HG03378 (cell line): ENCODE data around the gene FAM114A1.

Experiments
- ATAC-seq: cut with Tn5 transposase; IDR thresholded peaks from one replicate; pipeline ENCODE4 v1.9.1; 2021; ENCODE audit warnings: mild to moderate bottlenecking, moderate library complexity; ENCODE audit not compliant: unreplicated experiment

Gene FAM114A1

DNA sequence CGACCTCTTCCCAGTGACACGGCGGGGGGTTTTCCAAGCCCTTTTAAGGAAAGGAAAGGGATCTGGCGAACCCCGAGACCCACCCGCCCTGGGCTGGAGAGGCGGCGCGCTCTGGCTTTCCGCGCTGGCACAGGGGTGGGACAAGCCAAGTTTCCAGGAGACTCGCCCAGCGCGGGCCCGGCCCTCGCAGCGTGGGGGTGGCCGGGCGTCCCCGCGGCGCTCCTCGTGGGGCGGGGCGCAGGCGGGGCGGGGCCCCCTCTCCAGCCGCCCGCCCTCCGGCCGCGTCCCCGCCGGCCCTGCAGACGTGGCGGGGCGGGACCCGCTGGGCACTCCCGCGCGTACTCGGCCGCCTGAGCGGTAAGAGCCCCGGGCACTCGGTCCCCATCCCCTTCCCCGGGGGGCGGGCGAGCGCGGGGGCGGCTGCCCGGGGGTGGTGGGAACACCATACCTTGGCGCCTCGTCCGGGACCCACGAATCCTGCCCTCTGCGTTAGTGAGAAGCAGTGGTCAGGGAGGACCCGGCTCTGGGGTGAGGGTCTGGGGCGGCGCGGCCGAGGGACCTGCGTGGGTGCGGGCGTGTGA is at the start of gene FAM114A1:
Gene FAM114A1 (plus strand): TSS at position 329 of the 581 bp plus-strand sequence. CDS start 10,273 bp downstream, outside the sequence.
- ATAC-seq, result no peak

DNA sequence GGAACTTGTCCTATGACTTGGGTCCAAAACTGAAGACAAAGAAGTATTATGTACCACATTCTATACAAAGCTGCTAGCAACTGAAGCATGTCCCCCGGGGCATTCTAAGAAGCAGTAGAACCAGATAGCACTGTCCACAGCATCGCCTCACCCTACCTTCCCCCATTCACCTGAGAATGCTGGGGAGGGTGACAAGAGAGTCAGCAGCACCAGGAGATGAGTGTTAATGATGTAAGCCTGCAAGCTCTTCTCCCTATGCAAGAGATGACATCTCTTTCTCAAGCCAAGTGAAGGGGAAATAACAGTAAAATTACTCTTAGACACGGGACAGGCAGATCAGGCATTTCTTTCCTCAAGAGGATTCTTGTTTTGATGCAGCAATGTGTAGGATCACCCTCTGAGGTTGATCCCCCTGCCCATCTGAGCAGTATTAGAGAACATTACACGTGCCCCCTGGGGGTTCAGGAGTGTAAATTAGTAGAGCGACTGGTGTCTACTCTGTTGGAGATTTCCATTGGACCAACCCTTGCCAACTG is 49.1 kb upstream of the FAM114A1 start:
- ATAC-seq, result peak; percentile 46

DNA sequence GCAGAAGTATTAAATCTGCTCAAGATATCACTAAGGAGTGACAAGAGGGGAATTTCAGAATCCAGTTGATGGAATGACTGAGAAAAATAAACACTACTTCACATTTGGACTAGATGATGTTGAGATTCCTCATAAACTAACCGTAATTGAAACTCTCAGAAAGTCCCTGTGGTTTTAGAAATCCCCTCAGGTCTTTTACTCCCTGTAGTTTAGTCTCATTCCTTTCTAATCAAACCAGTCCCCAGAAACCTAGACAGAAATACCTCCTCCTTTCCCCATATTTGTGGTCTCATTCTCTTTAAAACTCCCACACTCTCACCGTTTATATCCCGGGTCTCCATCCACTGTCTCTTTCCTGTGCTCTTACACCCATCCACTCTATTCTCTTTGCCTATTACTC is 48.0 kb upstream of the FAM114A1 start:
- ATAC-seq, result no peak

- peak; percentile 54 for ATAC-seq
Measured at GRCh38 chr4:38820329-38821061, 47.1 kb upstream of the FAM114A1 start.

GRCh38 chr4:38821739-38822138 is 45.9 kb upstream of the FAM114A1 start:
- ATAC-seq, result no peak

DNA sequence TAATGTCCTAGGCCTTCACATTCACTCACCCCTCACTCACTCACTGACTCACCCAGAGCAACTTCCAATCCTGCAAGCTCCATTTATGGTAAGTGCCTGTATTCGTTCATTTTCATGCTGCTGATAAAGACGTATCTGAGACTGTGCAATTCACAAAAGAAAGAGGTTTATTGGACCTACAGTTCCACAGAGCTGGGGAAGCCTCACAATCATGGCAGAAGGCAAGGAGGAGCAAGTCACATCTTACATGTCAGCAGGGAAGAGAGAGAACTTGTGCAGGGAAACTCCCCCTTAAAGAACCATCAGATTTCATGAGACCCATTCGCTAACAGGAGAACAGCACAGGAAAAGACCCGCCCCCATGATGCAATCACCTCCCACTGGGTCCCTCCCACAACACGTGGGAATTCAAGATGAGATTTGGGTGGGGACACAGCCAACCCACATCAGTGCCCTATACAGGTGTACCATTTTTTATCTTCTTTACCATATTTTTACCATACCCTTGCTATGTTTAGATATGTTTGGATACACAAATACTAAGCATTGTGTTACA is 44.8 kb upstream of the FAM114A1 start:
- ATAC-seq, result no peak

DNA sequence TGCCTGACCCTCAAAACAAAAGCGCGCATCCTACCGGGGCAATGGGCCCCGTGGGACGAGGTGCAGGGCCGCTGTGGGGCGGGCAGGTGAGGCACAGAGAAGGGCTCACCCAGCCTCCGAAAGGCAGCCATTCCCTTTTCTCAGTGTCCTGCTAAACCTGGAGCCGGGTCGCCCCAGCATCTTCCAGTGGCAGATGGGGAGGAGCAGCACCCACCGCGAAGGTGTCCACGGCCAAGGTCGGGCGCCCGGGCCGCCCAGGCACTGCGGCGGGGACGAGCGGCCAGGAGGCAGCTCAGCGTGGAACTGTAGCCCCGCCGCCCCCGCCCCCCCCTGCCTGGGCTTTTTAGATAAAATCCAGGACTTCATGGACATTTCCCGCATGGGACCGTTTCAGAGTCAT is 43.8 kb upstream of the FAM114A1 start:
- ATAC-seq, result no peak

DNA sequence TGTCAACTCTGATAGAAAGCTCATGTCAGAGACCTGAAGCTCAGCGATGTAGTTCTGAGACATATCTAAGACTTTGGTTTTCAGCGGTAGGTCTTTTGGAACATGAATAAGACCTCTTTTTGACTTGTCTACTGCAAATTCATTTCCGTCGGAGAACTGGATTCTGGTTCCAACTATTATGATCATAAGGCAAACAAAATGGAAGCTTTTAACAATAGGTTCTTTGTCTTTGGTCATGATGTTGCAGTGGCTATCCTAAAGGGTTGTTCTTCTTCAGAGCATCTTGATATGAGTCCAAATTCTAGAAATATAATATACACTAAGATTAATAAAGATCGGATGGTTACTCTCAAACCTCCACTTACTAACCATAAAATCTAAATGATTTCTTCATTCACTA is 38.4 kb upstream of the FAM114A1 start:
- ATAC-seq, result no peak

DNA sequence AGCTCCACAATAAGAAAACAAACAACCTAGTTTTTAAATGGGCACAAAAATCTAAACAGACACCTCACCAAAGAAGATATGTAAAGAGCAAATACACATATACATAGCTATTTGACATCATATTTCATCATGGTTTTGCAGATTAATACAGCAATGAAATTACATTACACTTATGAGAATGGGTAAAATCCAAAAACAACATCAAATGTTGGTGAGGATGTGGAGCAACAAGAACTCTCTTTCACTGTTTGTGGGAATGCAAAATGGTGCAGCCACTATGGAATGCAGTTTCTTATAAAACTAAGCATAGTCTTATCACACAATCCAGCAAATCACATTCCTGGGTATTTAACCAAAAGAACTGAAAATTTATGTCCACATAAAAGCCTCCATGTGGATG is 36.0 kb upstream of the FAM114A1 start:
- ATAC-seq, result no peak

GRCh38 chr4:38832206-38832605 is 35.4 kb upstream of the FAM114A1 start:
- no peak for ATAC-seq

- ATAC-seq, result no peak
Measured at GRCh38 chr4:38832624-38833528, 34.7 kb upstream of the FAM114A1 start.

DNA sequence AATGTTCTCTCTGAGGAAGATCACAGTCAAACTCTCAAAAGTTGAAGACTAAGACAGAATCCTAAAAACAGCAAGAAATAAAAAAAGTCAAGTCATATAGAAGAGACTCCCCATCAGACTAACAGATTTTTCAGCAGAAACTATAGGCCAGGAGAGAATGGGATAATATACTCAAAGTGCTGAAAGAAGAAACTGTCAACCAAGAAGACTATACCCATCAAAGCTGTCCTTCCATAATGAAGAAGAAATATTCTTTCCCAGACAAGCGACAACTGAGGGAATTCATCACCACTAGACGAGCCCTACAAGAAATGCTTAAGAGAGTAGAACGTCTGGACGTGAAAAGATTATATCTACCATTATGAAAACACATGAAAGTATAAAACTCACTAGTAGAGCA is 33.0 kb upstream of the FAM114A1 start:
- no peak for ATAC-seq

GRCh38 chr4:38837334-38837733 is 30.3 kb upstream of the FAM114A1 start:
- ATAC-seq, result no peak

GRCh38 chr4:38837849-38838248 is 29.8 kb upstream of the FAM114A1 start:
- ATAC-seq, result no peak

GRCh38 chr4:38842994-38843393 is 24.6 kb upstream of the FAM114A1 start:
- no peak for ATAC-seq

DNA sequence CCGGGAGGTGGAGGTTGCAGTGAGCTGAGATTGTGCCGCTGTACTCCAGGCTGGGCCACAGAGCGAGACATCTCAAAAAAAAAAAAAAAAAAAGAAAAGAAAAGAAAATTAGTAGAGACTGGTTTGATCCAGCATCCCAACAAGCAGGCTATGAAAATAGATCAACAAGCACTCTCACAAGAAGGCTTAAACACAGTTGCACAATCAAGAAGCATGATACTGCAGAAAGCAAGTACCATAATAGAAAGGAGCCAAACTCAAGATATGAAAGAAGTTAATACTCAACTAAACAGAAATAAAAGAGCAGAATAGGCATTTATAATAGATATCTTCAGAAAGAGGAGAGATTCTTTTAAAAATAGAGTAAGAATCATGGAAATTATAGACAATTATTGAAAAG is 21.6 kb upstream of the FAM114A1 start:
- ATAC-seq, result no peak

GRCh38 chr4:38855466-38855865 is 12.1 kb upstream of the FAM114A1 start:
- ATAC-seq, result no peak

- no peak for ATAC-seq
Measured at GRCh38 chr4:38856046-38856445, 11.6 kb upstream of the FAM114A1 start.

- ATAC-seq, result peak; percentile 61
Measured at GRCh38 chr4:38856524-38857337, 10.9 kb upstream of the FAM114A1 start, which contains the start of gene TLR6. Gene TLR6 (minus strand): TSS chr4:38856817. CDS start chr4:38829473, 27,344 bp downstream.
